Caco-2 (cell line): ENCODE results near the gene GPR37L1. TPM values are rescaled to one million over a fixed set of nuclear protein-coding genes. Genes with fewer than 3 reads are reported as not detected.

Source experiments
- Bru-seq: library from RNA; stranded (reverse); fragments of 400-500 nt; gene quantifications from one replicate; lab custom pipeline; 2021; lab: Mats Ljungman, UMichigan
- BruChase-seq, 2 experiments: library from RNA; stranded (reverse); fragments of 400-500 nt; gene quantifications; one replicate each; lab custom pipeline; 2021; lab: Mats Ljungman, UMichigan
- BruUV-seq: library from RNA; stranded (reverse); fragments of 400-500 nt; replicated peaks from 2 replicates; lab custom pipeline; 2021; lab: Mats Ljungman, UMichigan
- CTCF ChIA-PET: fragments of 300-600 bp; sonication (Branson Sonifier 250); formaldehyde crosslinking; loops from one replicate; lab custom pipeline; 2022; ENCODE audit warnings: antibody characterized with exemption; lab: Charles Lee
- POLR2A ChIA-PET: fragments of 300-600 bp; sonication (Branson Sonifier 250); formaldehyde crosslinking; loops from one replicate; lab custom pipeline; 2022; ENCODE audit warnings: antibody characterized with exemption; lab: Charles Lee
- DNase-seq, 2 experiments: peaks; one replicate each; pipeline versions ENCODE4 v3.0.0 to v3.0.0-alpha.2; 2020 to 2022
- H3K27me3 ChIP-seq: replicated peaks from 2 replicates; pipeline ENCODE4 v1.6.0; 2011; ENCODE audit warnings: low read length; ENCODE audit not compliant: control insufficient read depth, insufficient read depth
- H3K36me3 ChIP-seq: 2 replicates; pipeline ENCODE4 v1.5.1; 2011; ENCODE audit warnings: low read length; ENCODE audit not compliant: control insufficient read depth, insufficient read depth
- H3K4me1 ChIP-seq: fragments of 250-450 bp; sonication (Bioruptor Pico); 2 replicates; pipeline ENCODE4 v1.5.1; 2020; ENCODE audit warnings: mild to moderate bottlenecking
- H3K4me3 ChIP-seq: 2 replicates; pipeline ENCODE4 v1.5.1; 2011; ENCODE audit warnings: low read depth, mild to moderate bottlenecking, control low read depth, low read length
- H3K9me3 ChIP-seq: fragments of 250-450 bp; sonication (Bioruptor Pico); 2 replicates; pipeline ENCODE4 v1.5.1; 2020; ENCODE audit warnings: mild to moderate bottlenecking, moderate library complexity
- H3K27ac Mint-ChIP-seq: one replicate; pipeline ENCODE4 v1.8.0; 2022; ENCODE audit warnings: mixed read lengths; ENCODE audit not compliant: unreplicated experiment
- H3K27me3 Mint-ChIP-seq: one replicate; pipeline ENCODE4 v1.8.0; 2022; ENCODE audit warnings: mixed read lengths; ENCODE audit not compliant: insufficient read depth, unreplicated experiment
- H3K36me3 Mint-ChIP-seq: one replicate; pipeline ENCODE4 v1.8.0; 2022; ENCODE audit warnings: mild to moderate bottlenecking, mixed read lengths; ENCODE audit not compliant: insufficient read depth, unreplicated experiment
- H3K4me1 Mint-ChIP-seq: one replicate; pipeline ENCODE4 v1.8.0; 2022; ENCODE audit warnings: low read depth, mixed read lengths; ENCODE audit not compliant: unreplicated experiment
- H3K4me3 Mint-ChIP-seq: one replicate; pipeline ENCODE4 v1.8.0; 2022; ENCODE audit warnings: mild to moderate bottlenecking, moderate library complexity, mixed read lengths; ENCODE audit not compliant: unreplicated experiment
- H3K9me3 Mint-ChIP-seq: one replicate; pipeline ENCODE4 v1.8.0; 2022; ENCODE audit warnings: mixed read lengths; ENCODE audit not compliant: unreplicated experiment
- intact Hi-C: fragments of 100-400 bp; cut with micrococcal nuclease; formaldehyde crosslinking; loops from one replicate; pipeline ENCODE4 v1.10.0; 2022; ENCODE audit not compliant: unreplicated experiment
- long read RNA-seq: library from polyadenylated mRNA; stranded (forward); transcript quantifications from one replicate; pipeline ENCODE4 v2.0.0, GENCODE V29; 2022
- total RNA-seq: library from RNA; stranded (reverse); gene quantifications from 2 replicates; pipeline ENCODE4 v1.2.3, GENCODE V29; 2022
- TF ChIP-seq, protein P1 (sequence below), 2 experiments: fragments of 200-600 bp in 1 of 2; IDR thresholded peaks; 1 replicate in 1 of 2; 2 replicates in 1 of 2; pipeline versions ENCODE4 v1.5.1 to v1.8.0; 2011 to 2022; ENCODE audit warnings: antibody characterized with exemption in 1 of 2, control low read depth in 1 of 2, inconsistent platforms in 1 of 2, low read depth in 1 of 2, low read length in 1 of 2, mild to moderate bottlenecking in 1 of 2, moderate library complexity in 1 of 2; ENCODE audit not compliant: insufficient read depth in 1 of 2, severe bottlenecking in 1 of 2, unreplicated experiment in 1 of 2

Gene GPR37L1, protein sequence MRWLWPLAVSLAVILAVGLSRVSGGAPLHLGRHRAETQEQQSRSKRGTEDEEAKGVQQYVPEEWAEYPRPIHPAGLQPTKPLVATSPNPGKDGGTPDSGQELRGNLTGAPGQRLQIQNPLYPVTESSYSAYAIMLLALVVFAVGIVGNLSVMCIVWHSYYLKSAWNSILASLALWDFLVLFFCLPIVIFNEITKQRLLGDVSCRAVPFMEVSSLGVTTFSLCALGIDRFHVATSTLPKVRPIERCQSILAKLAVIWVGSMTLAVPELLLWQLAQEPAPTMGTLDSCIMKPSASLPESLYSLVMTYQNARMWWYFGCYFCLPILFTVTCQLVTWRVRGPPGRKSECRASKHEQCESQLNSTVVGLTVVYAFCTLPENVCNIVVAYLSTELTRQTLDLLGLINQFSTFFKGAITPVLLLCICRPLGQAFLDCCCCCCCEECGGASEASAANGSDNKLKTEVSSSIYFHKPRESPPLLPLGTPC
- total RNA-seq (0.07 TPM in 2 replicates), Bru-seq, nascent RNA (not detected), BruChase-seq, experiment 1, labeled RNA remaining after a 2-hour chase (percentile 24 among the genes with signal in this experiment), BruChase-seq, experiment 2, labeled RNA remaining after a 6-hour chase (percentile 22 among the genes with signal in this experiment)
- long read RNA-seq = 0 reads

DNA sequence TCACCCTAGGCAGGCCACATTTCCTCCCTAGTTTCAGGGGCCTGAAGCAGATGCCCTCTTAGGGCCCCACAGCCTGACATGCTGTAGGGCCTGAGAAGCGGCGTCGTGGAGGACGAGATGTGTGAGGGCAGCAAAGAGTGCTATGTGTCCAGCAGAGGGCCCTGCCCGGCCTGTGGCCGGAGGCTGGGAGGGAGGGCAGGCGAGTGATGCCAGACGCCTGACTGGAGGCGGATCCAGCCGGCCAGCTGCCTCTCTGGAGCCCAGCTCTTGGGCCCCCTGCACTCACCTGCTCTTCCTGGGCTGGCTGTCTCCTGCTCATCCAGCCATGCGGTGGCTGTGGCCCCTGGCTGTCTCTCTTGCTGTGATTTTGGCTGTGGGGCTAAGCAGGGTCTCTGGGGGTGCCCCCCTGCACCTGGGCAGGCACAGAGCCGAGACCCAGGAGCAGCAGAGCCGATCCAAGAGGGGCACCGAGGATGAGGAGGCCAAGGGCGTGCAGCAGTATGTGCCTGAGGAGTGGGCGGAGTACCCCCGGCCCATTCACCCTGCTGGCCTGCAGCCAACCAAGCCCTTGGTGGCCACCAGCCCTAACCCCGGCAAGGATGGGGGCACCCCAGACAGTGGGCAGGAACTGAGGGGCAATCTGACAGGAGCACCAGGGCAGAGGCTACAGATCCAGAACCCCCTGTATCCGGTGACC is at the start of gene GPR37L1:
Gene GPR37L1 (plus strand): TSS at position 279 of the 697 bp plus-strand sequence. CDS start 47 bp downstream, at position 326.
- ChIA-PET CTCF (interaction anchor here (1.0 to 2.7 kb wide), 6 partner anchors 9 to 245 kb away, joined by 3 to 12 read pairs (median 8); partner anchors contain the start of gene ELF3), POLR2A (no interaction called here)
- TF ChIP-seq, protein P1, sequence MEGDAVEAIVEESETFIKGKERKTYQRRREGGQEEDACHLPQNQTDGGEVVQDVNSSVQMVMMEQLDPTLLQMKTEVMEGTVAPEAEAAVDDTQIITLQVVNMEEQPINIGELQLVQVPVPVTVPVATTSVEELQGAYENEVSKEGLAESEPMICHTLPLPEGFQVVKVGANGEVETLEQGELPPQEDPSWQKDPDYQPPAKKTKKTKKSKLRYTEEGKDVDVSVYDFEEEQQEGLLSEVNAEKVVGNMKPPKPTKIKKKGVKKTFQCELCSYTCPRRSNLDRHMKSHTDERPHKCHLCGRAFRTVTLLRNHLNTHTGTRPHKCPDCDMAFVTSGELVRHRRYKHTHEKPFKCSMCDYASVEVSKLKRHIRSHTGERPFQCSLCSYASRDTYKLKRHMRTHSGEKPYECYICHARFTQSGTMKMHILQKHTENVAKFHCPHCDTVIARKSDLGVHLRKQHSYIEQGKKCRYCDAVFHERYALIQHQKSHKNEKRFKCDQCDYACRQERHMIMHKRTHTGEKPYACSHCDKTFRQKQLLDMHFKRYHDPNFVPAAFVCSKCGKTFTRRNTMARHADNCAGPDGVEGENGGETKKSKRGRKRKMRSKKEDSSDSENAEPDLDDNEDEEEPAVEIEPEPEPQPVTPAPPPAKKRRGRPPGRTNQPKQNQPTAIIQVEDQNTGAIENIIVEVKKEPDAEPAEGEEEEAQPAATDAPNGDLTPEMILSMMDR (IDR thresholded peaks at IDR 0.05; ENCODE audit: insufficient read depth in 1 of 2, low read depth in 1 of 2, low read length in 1 of 2, severe bottlenecking in 1 of 2, unreplicated experiment in 1 of 2) = peak; percentile 56 to 75
- Mint-ChIP-seq H3K4me1 (no peaks in the 10 kb centered on the region), H3K9me3 (no peaks in the 10 kb centered on the region), H3K36me3 (no peaks in the 10 kb centered on the region), H3K27ac (no peak within 1 kb of the TSS), H3K4me3 (no peak within 1 kb of the TSS), H3K27me3 (no peaks in the 10 kb centered on the region)
- H3K4me3 ChIP-seq = no peak within 1 kb of the TSS
- BruUV-seq = no TSS peak
- H3K4me1 ChIP-seq = peaks cover 16% of the 10 kb centered on the region
- H3K36me3 ChIP-seq = no peaks in the 10 kb centered on the region
- intact Hi-C loops = loop anchor here (1.0 kb wide), 1 partner anchor 10 kb away; no protein-coding TSS in a partner anchor
- DNase-seq = peak; percentile 71
- H3K27me3 ChIP-seq = no peaks in the 10 kb centered on the region
- no peaks in the 10 kb centered on the region for H3K9me3 ChIP-seq

DNA sequence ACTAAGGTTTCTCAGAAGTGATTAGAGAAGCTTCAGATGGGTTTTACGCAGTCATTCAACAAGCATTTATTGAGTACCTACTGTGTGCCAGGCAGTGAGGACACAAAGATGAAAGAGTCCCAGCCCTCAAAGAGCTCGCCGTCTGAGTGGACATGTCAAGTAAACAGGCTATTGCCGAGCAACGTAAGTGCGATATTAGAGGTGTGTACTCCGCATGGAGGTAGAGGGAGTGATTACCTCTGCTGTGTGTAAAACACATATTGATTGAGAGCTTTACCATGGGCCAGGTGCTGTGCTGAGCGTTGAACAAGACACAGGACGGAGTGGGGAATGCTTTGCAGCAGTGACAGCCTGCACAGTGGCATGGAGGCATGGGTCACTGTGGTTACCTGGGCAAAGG is 49.5 kb upstream of the GPR37L1 start:
- Histone ChIP-seq H3K9me3 (0 out of 2 replicates have a peak, but pooled peaks cover 8% of the 10 kb centered on the region), H3K27me3 (no peaks in the 10 kb centered on the region), H3K36me3 (no peaks in the 10 kb centered on the region), H3K4me3 (no peak overlapping the region), H3K4me1 (peaks cover 48% of the 10 kb centered on the region)
- POLR2A ChIA-PET = no interaction called here
- TF ChIP-seq, protein P1 (IDR thresholded peaks at IDR 0.05; ENCODE audit: insufficient read depth in 1 of 2, low read depth in 1 of 2, low read length in 1 of 2, severe bottlenecking in 1 of 2, unreplicated experiment in 1 of 2) = no peak
- Mint-ChIP-seq H3K36me3 (peaks cover 22% of the 10 kb centered on the region), H3K4me1 (peaks cover 47% of the 10 kb centered on the region), H3K27ac (peak overlapping the region; percentile 61), H3K4me3 (no peak overlapping the region), H3K9me3 (no peaks in the 10 kb centered on the region), H3K27me3 (no peaks in the 10 kb centered on the region)
- intact Hi-C loops = no loop called here
- no peak for DNase-seq
- BruUV-seq = no TSS peak
- CTCF ChIA-PET = interaction anchor here (0.5 kb wide), 1 partner anchor 55 kb away, joined by 5 read pairs; no protein-coding TSS in a partner anchor
